Retinal pigment epithelial cell (primary cell): ENCODE results near the gene SHH.

ENCODE experiments used
- DNase-seq: peaks from one replicate; pipeline ENCODE4 v3.0.0-alpha.2; 2010; ENCODE audit warnings: low read depth
- H3K4me3 ChIP-seq: 2 replicates; pipeline ENCODE4 v1.5.1; 2011; ENCODE audit warnings: mild to moderate bottlenecking, low read length, control low read depth, moderate library complexity
- CTCF ChIP-seq: conservative IDR thresholded peaks from 2 replicates; pipeline ENCODE4 v1.5.1; 2011; ENCODE audit warnings: low read depth, low read length, control low read depth, inconsistent platforms

Gene SHH

GRCh38 chr7:155755026-155755425 lies 57.2 kb downstream of the SHH start:
- TF ChIP-seq CTCF: no peak
- DNase-seq: no peak
- no peak overlapping the region for H3K4me3 ChIP-seq

GRCh38 chr7:155754165-155754564 lies 58.1 kb downstream of the SHH start:
- DNase-seq: no peak
- no peak for TF ChIP-seq CTCF
- no peak overlapping the region for H3K4me3 ChIP-seq

GRCh38 chr7:155753446-155753965 lies 58.8 kb downstream of the SHH start:
- no peak overlapping the region for H3K4me3 ChIP-seq
- DNase-seq: no peak
- no peak for TF ChIP-seq CTCF

- DNase-seq: no peak
- H3K4me3 ChIP-seq: no peak overlapping the region
- no peak for TF ChIP-seq CTCF
Measured at GRCh38 chr7:155752756-155753445, 59.4 kb downstream of the SHH start.

GRCh38 chr7:155751409-155751808 lies 60.9 kb downstream of the SHH start:
- DNase-seq: no peak
- H3K4me3 ChIP-seq: no peak overlapping the region
- TF ChIP-seq CTCF: no peak

GRCh38 chr7:155750255-155751125 lies 61.8 kb downstream of the SHH start:
- no peak overlapping the region for H3K4me3 ChIP-seq
- no peak for TF ChIP-seq CTCF
- no peak for DNase-seq
